H54 (cell line): ENCODE measurements around the gene ABCC1.
"Not testable (repeated sequence)": the region's sequence is repeated elsewhere in the genome, so short reads cannot be mapped to it uniquely, and the experiment has no call there.

Experiments used
- DNase-seq: peaks from one replicate; pipeline ENCODE4 v3.0.0; 2011; ENCODE audit warnings: low spot score, mixed read lengths; ENCODE audit not compliant: insufficient read length
- FAIRE-seq: peaks from 3 replicates; lab custom pipeline; 2011; peaks lifted over from hg19 to GRCh38; lab: Jason Lieb, UNC
- POLR2A ChIP-seq: IDR thresholded peaks from 2 replicates; pipeline ENCODE4 v1.6.1; 2011; ENCODE audit warnings: low read depth, mild to moderate bottlenecking, low read length

ABCC1 gene

DNA sequence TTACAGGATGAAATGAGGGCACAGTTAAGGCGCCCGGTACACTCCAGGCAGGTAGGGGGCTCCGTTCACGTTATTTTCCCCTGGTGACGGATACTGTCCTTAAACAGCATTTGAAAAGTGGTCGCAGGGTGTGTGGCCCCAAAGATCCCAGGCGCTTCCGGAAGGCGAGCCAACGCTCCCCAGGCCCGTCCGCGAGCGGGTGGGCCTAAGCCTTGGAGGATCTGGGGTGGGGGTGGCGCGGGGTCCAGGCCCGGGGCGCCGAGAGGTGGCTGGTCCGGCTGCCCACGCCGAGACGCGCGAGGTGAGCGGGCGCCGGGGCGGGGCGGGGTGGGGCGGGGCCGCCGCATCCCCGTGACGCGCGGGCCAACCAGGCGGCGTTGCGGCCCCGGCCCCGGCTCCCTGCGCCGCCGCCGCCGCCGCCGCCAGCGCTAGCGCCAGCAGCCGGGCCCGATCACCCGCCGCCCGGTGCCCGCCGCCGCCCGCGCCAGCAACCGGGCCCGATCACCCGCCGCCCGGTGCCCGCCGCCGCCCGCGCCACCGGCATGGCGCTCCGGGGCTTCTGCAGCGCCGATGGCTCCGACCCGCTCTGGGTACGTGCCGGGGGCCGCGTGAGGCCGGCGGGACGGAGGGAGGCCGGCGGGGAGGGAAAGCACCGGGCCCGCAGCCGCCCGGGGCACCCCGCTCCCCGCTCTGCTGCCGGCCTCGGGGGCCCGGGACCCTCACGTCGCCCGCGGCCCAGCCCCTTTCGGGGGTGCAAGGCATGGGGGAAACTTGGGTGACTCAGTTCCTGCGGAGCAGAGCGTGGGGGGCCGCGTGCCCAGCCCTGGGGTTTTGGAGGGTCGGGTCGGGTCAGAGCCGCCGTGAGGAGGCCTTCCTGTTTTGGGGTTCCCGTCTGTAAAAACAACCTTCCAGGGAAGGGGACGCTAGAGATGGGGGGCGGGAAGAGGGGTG is at the start of gene ABCC1:
TSS of gene ABCC1 (plus strand) at position 407 of the 951 bp plus-strand sequence. CDS start at position 543, 136 bp downstream.
- DNase-seq = peak; percentile 59
- 0 out of 2 replicates have a peak, but pooled peaks have one; percentile 27 for TF ChIP-seq POLR2A
- no peak for FAIRE-seq

DNA sequence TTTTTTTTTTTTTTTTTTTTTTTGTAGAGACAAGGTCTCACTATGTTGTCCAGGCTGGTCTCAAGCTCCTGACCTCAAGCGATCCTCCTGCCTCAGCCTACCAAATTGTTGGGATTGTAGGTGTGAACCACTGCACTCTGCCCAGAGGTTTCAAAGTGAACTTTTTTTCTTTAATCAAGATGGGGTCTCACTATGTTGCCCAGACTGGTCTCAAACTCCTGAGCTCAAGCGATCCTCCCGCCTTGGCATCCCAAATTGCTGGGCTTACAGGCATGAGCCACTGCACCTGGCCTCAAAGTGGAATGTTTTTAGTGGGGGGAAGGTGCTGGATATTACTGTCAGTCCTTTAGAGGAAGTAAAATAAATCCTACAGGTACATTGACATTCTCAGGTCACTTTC is 49.1 kb upstream of the ABCC1 start:
- DNase-seq (no peak), FAIRE-seq (no peak)
- TF ChIP-seq POLR2A = no peak

DNA sequence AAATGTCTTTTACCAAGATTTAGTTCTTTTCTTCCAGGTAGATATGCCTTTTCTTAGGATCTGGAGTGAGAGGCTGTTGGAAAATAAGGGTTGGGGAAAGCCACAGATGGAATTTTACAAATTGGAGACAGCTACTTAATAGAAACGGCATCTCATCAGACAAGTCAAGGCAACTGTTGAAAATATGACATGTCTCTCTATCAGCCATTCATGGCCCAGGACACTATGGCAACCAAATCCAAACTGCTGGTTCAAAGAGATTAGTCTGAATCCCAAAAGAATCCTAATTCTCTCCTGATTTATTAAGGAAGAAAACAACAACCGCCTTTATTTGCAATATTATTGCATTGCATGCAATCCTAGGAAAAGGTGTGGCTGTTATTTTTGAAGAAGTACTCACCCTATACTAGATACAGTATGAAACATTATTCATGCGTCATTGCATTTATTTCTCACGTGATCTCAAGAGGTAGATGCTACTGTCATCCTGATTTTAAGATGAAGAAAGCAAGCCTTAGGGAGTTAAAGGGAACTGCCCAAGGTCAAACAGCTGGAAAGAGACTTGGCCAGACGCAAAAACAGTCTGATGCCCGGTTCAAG is 48.4 kb upstream of the ABCC1 start:
- DNase-seq = no peak
- no peak for FAIRE-seq
- no peak for TF ChIP-seq POLR2A

DNA sequence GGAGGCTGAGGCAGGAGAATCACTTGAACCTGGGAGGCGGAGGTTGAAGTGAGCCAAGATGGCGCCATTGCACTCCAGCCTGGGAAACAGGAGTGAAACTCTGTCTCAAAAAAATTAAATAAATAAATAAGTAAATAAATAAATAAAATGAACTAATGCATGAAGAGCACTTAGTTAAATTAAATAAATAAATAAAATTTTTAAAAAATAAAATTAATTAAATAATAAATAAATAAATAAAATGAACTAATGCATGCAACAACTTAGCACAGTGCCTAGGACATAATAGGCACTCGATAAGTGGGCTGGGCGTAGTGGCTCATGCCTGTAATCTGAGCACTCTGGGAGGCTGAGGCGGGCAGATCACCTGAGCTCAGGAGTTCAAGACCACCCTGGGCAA is 45.5 kb upstream of the ABCC1 start:
- no peak for TF ChIP-seq POLR2A
- FAIRE-seq (no peak), DNase-seq (no peak)

DNA sequence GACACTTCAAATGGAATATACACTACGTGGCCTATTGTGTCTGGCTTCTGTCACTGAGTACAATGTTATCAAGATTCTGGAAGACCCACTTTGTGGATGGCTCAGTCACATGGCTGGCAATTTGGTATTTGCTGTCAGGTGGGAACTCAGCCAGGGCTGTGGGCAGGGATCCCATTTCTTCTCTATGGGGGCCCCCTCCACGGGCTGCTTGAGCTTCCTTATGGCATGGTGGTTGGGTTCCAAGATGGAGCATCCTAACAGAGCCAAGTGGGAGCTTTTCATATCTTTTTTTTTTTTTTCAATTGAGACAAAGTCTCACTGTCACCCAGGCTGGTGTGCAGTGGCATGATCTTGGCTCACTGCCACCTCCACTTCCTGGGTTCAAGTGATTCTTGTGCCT is 43.0 kb upstream of the ABCC1 start:
- FAIRE-seq (no peak), DNase-seq (no peak)
- no peak for TF ChIP-seq POLR2A

DNA sequence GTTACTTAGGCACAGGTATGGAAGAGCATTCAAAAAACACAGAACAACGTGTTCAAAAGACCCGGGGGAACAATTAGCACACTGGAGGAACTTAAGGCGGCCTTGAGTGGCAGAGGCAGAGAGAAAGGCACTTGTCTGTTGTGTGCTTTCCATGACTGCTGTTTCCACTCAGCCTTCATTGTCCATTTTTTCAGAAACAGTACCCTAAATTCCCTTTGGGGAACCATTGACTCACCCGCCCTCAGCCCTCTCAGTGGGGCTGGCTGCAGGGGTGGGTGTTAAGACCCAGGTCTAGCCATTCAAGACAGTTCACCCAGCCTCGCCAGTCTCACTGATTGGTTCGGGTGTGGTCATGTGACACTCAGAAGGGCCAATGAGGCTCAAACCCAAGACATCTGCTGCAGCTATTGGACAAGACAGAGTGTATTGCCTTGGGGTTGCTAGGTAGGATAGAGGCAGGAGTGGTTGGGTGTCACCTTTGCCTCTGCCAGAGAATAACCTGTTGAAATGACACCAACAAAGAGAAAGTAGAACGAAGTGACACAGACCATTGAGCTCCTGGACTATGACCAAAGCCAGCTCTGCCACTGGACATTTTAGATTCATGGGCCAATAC is 41.4 kb upstream of the ABCC1 start:
- FAIRE-seq (peak; percentile 89), DNase-seq (peak; percentile 68)
- no peak for TF ChIP-seq POLR2A

DNA sequence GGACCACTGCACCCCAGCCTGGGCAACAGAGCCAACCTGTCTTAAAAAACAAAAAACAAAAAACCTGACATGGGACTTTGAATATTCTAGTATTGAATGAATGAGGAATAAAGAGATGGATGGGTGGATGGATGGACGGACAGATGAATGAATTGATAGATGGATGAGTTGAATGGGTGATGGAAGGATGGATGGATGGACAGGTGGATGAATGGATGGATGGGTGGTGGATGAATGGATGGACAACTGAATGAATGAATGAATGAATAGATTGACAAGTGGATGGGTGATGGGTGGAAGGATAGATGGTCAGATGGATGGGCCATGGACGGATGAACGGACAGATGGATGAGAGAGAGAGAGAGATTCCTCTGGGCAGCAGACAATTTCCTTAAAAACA is 38.2 kb upstream of the ABCC1 start:
- DNase-seq (no peak), FAIRE-seq (no peak)
- no peak for TF ChIP-seq POLR2A

DNA sequence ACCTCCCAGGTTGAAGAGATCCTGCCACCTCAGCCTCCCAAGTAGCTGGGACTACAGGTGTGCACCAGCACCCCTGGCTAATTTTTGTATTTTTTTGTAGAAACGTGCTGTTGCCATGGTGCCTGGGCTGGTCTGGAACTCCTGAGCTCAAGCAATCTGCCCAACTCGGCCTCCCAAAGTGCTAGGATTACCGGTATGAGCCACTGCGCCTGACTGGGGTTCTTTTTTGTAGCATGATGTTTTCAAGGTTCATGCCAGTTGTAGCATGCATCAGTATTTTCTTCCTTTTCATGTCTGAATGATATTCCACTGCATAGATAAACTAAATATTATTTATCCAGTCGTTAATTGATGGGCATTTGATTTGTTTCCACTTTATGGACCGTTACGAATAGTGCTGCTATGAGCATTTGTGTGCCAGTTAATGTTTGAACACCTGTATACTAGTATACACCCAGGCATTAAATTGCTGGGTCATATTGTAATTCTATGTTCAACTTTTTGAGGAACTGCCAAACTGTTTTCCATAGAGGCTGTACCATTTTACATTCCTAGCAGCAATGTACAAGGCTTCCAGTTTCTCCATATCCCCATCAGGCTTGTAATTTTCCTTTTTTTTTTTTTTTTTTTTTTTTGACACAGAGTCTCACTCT is 36.2 kb upstream of the ABCC1 start:
- DNase-seq = no peak
- TF ChIP-seq POLR2A = no peak
- FAIRE-seq = no peak

DNA sequence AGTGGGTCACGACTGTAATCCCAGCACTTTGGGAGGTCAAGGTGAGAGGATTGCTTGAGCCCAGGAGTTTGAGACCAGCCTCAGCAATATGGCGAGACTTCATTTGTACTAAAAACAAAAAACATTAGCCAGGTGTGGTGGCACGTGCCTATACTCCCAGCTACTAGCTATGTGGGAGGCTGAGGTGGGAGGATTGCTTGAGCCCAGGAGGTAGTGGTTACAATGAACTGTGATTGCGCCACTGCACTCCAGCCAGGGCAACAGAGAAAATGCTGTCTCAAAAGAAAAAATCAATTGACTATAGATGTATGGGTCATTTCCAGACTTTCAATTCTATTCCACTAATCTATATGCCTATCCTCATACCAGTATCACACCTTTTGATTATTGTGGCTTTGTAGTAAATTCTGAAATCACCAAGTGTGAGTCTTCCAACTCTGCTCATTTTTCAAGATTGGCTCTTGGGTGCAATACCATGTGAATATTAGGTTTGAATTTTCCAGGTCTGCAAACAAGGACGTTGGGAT is 33.8 kb upstream of the ABCC1 start:
- no peak for FAIRE-seq
- no peak for DNase-seq
- no peak for TF ChIP-seq POLR2A

DNA sequence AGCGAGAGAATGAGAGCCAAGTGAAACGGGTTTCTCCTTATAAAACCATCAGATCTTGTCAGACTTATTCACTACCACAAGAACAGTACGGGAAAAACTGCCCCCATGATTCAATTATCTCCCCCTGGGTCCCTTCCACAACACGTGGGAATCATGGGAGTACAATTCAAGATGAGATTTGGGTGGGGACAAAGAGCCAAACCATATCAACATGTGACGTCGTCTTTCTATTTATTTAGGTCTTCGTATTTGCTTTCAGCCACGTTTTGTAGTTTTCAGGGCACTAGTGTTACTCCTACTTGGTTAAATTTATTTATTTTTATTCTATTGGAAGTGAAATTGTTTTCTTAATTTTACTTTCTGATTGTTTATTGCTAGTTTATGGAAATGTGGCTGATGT is 33.1 kb upstream of the ABCC1 start:
- TF ChIP-seq POLR2A = no peak
- DNase-seq (no peak), FAIRE-seq (no peak)

DNA sequence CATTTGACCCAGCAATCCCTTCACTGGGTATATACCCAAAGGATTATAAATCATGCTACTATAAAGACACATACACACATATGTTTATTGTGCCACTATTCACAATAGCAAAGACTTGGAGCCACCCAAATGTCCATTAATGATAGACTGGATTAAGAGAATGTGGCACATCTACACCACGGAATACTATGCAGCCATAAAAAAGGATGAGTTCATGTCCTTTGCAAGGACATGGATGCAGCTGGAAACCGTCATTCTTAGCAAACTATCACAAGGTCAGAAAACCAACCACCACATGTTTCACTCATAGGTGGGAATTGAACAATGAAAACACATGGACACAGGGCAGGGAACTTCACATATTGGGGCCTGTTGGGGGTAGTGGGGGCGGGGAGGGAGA is 31.1 kb upstream of the ABCC1 start:
- DNase-seq, FAIRE-seq: not testable (repeated sequence)

DNA sequence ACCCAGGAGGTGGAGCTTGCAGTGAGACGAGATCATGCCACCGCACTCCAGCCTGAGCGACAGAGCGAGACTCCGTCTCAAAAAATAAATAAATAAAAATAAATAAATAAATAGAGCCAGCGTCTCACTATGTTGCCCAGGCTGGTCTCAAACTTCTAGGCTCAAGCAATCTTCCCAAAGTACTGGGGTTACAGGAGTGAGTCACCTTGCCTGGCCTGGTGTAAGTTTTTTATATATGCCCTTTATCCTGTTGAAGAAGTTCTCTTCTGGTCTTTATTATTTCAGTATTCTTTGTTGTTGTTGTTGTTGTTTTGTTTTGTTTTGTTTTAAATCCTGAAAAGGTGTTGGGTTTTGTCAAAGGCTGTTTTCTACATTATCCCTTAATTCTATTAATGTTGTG is 30.1 kb upstream of the ABCC1 start:
- DNase-seq (no peak), FAIRE-seq (no peak)
- no peak for TF ChIP-seq POLR2A

DNA sequence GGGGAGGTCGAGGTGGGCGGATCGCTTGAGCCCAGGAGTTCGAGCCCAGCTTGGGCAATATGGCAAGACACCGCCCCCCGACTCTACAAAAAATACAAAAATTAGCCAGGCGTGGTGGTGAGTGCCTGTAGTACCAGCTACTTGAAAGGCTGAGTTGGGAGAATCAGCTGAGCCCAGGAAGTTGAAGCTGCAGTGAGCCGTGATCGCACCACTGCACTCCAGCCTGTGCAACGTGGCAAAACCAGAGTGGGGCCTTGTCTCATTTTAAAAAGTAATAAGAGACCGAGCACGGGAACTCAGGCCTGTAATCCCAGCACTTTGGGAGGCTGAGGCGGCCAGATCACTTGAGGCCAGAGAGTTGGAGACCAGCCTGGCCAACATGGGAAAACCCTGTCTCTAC is 24.4 kb upstream of the ABCC1 start:
- no peak for TF ChIP-seq POLR2A
- no peak for FAIRE-seq

DNA sequence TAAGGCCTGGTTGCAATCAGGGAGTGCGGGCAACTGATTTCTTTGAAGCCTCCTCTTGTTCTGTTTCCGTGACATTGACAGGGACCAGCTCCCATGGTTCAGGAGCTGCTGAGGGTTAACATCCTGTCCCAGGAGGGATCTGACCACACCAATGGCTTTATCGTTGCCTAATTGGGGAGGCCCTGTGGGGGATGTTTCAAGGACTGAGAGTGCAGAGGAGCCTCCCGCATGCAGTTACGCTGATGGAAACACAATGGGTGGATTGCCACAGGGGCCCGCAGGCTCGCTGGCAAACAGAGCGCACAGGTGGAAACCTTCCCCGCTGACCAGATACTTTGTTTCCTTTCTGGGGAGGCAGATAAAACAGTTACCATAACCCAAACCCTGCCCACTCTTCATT is 23.8 kb upstream of the ABCC1 start:
- DNase-seq (no peak), FAIRE-seq (no peak)
- TF ChIP-seq POLR2A = no peak

More for the DNA sequence above, 24.4 kb upstream of the ABCC1 start:
- DNase-seq = no peak
